Heart left ventricle (tissue), 16 donors: ENCODE results near the gene USP2. TPM values are rescaled to one million over a fixed set of nuclear protein-coding genes. Genes with fewer than 3 reads are reported as not detected.

ENCODE experiments used
- ATAC-seq, 4 donors: fragments of 200-7000 bp; cut with Tn5 transposase; one replicate each; pipeline ENCODE4 v1.9.1; 2020 to 2022; ENCODE audit warnings: moderate library complexity in 4 of 4, mild to moderate bottlenecking in 3 of 4, moderate number of reproducible peaks in 1 of 4
- DNase-seq, 5 donors: peaks; one replicate each; pipeline ENCODE4 v3.0.0-alpha.2; 2020
- H3K27ac ChIP-seq, 12 donors: fragments of 200-600 bp; sonication (generic) in 4 of 12; one replicate each; pipeline versions ENCODE4 v1.5.0 to v1.8.0; 2016 to 2022; ENCODE audit warnings: mild to moderate bottlenecking in 2 of 12
- H3K27me3 ChIP-seq, 9 donors: fragments of 200-600 bp; sonication (generic) in 2 of 9; one replicate each; pipeline versions ENCODE4 v1.5.1 to v1.8.0; 2016 to 2022; ENCODE audit warnings: mild to moderate bottlenecking in 3 of 9
- H3K36me3 ChIP-seq, 9 donors: fragments of 200-600 bp; sonication (generic) in 2 of 9; one replicate each; pipeline versions ENCODE4 v1.5.0 to v1.8.0; 2018 to 2022; ENCODE audit warnings: mild to moderate bottlenecking in 2 of 9
- H3K4me1 ChIP-seq, 12 donors: fragments of 200-600 bp; sonication (generic) in 4 of 12; one replicate each; pipeline versions ENCODE4 v1.5.0 to v1.8.0; 2016 to 2022; ENCODE audit warnings: mild to moderate bottlenecking in 3 of 12
- H3K4me3 ChIP-seq, 12 donors: fragments of 200-600 bp; sonication (generic) in 4 of 12; one replicate each; pipeline versions ENCODE4 v1.5.0 to v1.8.0; 2017 to 2022; ENCODE audit warnings: mild to moderate bottlenecking in 9 of 12, moderate library complexity in 4 of 12
- H3K9me3 ChIP-seq, 12 donors: fragments of 200-600 bp; sonication (generic) in 4 of 12; one replicate each; pipeline versions ENCODE4 v1.5.0 to v1.8.0; 2016 to 2022; ENCODE audit warnings: mild to moderate bottlenecking in 1 of 12
- CTCF ChIP-seq, 12 donors: fragments of 200-600 bp; sonication (generic) in 4 of 12; IDR thresholded peaks; one replicate each; pipeline versions ENCODE4 v1.5.0 to v1.8.0; 2018 to 2022; ENCODE audit warnings: antibody characterized with exemption in 12 of 12, mild to moderate bottlenecking in 5 of 12
- POLR2A ChIP-seq, 2 donors: fragments of 450-650 bp; IDR thresholded peaks; one replicate each; pipeline ENCODE4 v1.6.1; 2017; ENCODE audit warnings: antibody characterized with exemption in 2 of 2, mild to moderate bottlenecking in 2 of 2, moderate library complexity in 2 of 2
- WGBS, 4 donors: extraction: QIAGEN DNeasy Blood & Tissue Kit in 2 of 4; methylation state at CpG; one replicate each; pipeline versions ENCODE4 v1.1.5 to v1.1.7; 2013 to 2018; 5-methylcytosine and 5-hydroxymethylcytosine counted together
- intact Hi-C, 10 donors: fragments of 100-400 bp; cut with DNase I; formaldehyde crosslinking; loops; one replicate each; pipeline versions ENCODE4 v1.11.1 to v1.14.2; 2022
- polyA plus RNA-seq, 2 donors: library from polyadenylated mRNA; stranded (reverse); fragments of 200-250 nt; gene quantifications; one replicate each; pipeline ENCODE4 v1.2.3, GENCODE V29; 2013
- total RNA-seq, 9 donors: library from RNA; depleted of rRNA in 2 of 9; stranded (reverse); fragments of >200 nt in 2 of 9; fragmentation: NEBNext Ultra II Directional in 3 of 9; extraction: Animal tissue kit (Norgen Biotek cat#: 25700) in 3 of 9; gene quantifications; one replicate each; pipeline versions ENCODE4 v1.1.0 to v1.2.4, GENCODE V29; 2016 to 2023
- donor health status: ischemic (EF 13 %, LVEDD 7.1; RV severe dilation, severe dysfunction).
- donor health status: healthy with polysubstance abuse.
- donor health status: DM: no; HTN: yes; CAD: no.
- donor health status: DM: no; HTN: no; CAD: no.
- donor health status: ischemic (EF 25% LVEDD 6.9; RV normal size, moderate dysfunction).
- donor health status: ischemic (EF 25% LVEDD 5.7; RV mildly dilated, moderate dysfunction).
- donor health status: healthy.
- donor health status: DM: yes; HTN: yes; CAD: no.
- donor health status: ischemic (EF 35%, LVEDD 5.7; RV mildly dilated, moderate dysfunction).
- donor health status: nonischemic (EF 11% LVEDD 7.7; RV severe dilation, severe dysfunction).
- donor health status: DM: yes; HTN: yes; CAD: no.
- donor health status: PGD.
- donor health status: ischemic (EF 29% LVEDD 5.4; RV normal size, mild dysfunction).
- donor health status: nonischemic (EF 23%, LVEDD 6.1; RV moderate dilation, normal function).

The USP2 gene
- total and polyA plus RNA-seq, 11 donors = 53.7 to 138 (median 108) TPM

GRCh38 chr11:119368121-119369034 lies 13.1 kb downstream of the USP2 start:
- Histone ChIP-seq H3K27me3 (peaks cover 0 to 23% (median 0%) of the 10 kb centered on the region in 9 donors), H3K27ac (peak overlapping the region; percentile 70 to 100 (median 90)), H3K4me3 (peak overlapping the region in 9 of 12 donors; percentile 2 to 33 (median 26)), H3K4me1 (peaks cover 0 to 96% (median 63%) of the 10 kb centered on the region in 12 donors), H3K36me3 (no peaks in the 10 kb centered on the region), H3K9me3 (no peaks in the 10 kb centered on the region)
- ATAC-seq = peak; percentile 28 to 53 (median 46)
- DNase-seq = peak; percentile 76 to 89 (median 87)
- 32 to 35% (median 34%) methylated on average over 15 to 17 of the region's 17 CpGs for WGBS, 4 donors
- TF ChIP-seq CTCF (IDR thresholded peaks at IDR 0.05) = no peak
- TF ChIP-seq POLR2A (IDR thresholded peaks at IDR 0.05) = peak in 1 of 2 donors; percentile 26
- intact Hi-C loops = no loop called here

GRCh38 chr11:119367661-119368120 lies 13.8 kb downstream of the USP2 start:
- TF ChIP-seq CTCF (IDR thresholded peaks at IDR 0.05) (no peak), POLR2A (IDR thresholded peaks at IDR 0.05) (no peak)
- 42 to 57% (median 46%) methylated on average over 9 of the region's 9 CpGs for WGBS, 4 donors
- peaks cover 0 to 29% (median 0%) of the 10 kb centered on the region in 9 donors for H3K27me3 ChIP-seq
- peak overlapping the region; percentile 70 to 100 (median 90) for H3K27ac ChIP-seq
- peaks cover 0 to 93% (median 56%) of the 10 kb centered on the region in 12 donors for H3K4me1 ChIP-seq
- DNase-seq (peak in 1 of 5 donors; percentile 30), ATAC-seq (no peak)
- H3K36me3 ChIP-seq = no peaks in the 10 kb centered on the region
- peak overlapping the region in 2 of 12 donors; percentile 20 to 33 for H3K4me3 ChIP-seq
- intact Hi-C loops = no loop called here
- H3K9me3 ChIP-seq = no peaks in the 10 kb centered on the region

- H3K27me3 ChIP-seq = peaks cover 0 to 34% (median 0%) of the 10 kb centered on the region in 9 donors
- no peak for TF ChIP-seq POLR2A (IDR thresholded peaks at IDR 0.05)
- peaks cover 0 to 88% (median 54%) of the 10 kb centered on the region in 12 donors for H3K4me1 ChIP-seq
- WGBS, 4 donors = 48 to 68% (median 58%) methylated on average over 10 to 11 of the region's 11 CpGs
- DNase-seq = peak in 1 of 5 donors; percentile 40
- H3K27ac ChIP-seq = peak overlapping the region; percentile 35 to 100 (median 90)
- no peaks in the 10 kb centered on the region for H3K36me3 ChIP-seq
- H3K4me3 ChIP-seq = no peak overlapping the region
- no peaks in the 10 kb centered on the region for H3K9me3 ChIP-seq
- ATAC-seq = no peak
- intact Hi-C loops = no loop called here
Measured at GRCh38 chr11:119366690-119367620, 14.5 kb downstream of the USP2 start.

- Histone ChIP-seq H3K4me3 (peak overlapping the region in 7 of 12 donors; percentile 39 to 80 (median 64)), H3K27ac (peak overlapping the region; percentile 81 to 100 (median 94)), H3K36me3 (peaks cover 0 to 2% (median 0%) of the 10 kb centered on the region in 9 donors), H3K4me1 (peaks cover 0 to 81% (median 54%) of the 10 kb centered on the region in 12 donors), H3K27me3 (peaks cover 0 to 34% (median 0%) of the 10 kb centered on the region in 9 donors), H3K9me3 (no peaks in the 10 kb centered on the region)
- peak in 2 of 5 donors; percentile 25 to 40 for DNase-seq
- intact Hi-C loops = no loop called here
- WGBS, 4 donors = 32 to 46% (median 40%) methylated on average over 6 of the region's 6 CpGs
- TF ChIP-seq CTCF (IDR thresholded peaks at IDR 0.05) = no peak
- no peak for TF ChIP-seq POLR2A (IDR thresholded peaks at IDR 0.05)
- peak in 2 of 4 donors; percentile 6 to 11 for ATAC-seq
Measured at GRCh38 chr11:119365071-119365591, 16.4 kb downstream of the USP2 start.
